Globus pallidus (tissue), 1 donor: ENCODE measurements around the gene APOF.
"Not testable (repeated sequence)": the region's sequence is repeated elsewhere in the genome, so short reads cannot be mapped to it uniquely, and the experiment has no call there.

Source experiments
- DNase-seq: peaks from one replicate; pipeline ENCODE4 v3.0.0-alpha.2; 2015; ENCODE audit warnings: low spot score

APOF gene

DNA sequence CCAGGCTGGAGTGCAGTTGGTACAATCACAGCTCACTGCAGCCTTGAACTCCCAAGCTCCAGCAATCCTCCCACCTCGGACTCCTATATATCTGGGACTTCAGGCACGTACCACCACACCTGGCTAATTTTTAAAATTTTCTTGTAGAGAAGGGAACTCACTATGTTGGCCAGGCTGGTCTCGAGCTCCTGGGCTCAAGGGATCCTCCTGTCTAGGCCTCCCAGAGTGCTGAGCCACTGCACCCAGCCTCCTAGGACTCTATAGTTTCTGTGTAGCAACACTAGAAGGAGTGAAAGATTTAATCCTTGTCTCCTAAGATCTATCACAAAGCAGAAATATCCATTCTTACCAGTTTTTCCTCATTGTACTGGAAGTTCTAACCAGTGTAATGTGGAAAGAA is 4.3 kb upstream of the APOF start:
- no peak for DNase-seq

DNA sequence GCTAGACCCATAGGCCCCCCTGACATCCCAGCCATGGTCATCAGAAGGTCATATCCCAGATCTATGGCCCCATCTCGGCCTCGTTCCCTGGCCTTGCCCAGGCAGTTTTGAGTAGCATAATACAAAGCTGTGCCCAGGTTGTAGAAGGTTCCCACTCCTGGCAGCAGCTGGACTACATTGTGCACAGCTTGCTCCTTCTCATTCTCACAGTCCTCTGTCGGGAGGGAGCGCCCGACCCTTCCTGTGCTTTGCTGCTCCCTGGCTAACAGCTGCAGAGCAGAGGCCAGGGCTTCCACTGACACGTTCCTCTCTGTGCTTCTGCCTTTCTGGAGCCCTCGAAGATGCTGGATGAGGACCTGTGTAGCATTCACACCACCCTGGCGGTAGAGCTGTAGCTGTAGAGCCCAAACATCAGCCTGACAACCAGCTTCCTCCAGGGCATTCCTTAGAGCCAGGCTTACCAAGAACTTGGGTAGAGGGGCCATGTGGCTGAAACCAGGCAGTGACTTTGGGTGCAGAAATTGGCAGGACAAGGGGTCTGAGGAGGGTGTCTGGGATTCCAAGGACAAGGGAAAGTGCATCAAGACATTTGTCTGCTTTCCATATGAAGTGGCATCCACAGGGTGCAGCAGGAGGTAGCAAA is 1.0 kb downstream of the APOF start:
- no peak for DNase-seq

DNA sequence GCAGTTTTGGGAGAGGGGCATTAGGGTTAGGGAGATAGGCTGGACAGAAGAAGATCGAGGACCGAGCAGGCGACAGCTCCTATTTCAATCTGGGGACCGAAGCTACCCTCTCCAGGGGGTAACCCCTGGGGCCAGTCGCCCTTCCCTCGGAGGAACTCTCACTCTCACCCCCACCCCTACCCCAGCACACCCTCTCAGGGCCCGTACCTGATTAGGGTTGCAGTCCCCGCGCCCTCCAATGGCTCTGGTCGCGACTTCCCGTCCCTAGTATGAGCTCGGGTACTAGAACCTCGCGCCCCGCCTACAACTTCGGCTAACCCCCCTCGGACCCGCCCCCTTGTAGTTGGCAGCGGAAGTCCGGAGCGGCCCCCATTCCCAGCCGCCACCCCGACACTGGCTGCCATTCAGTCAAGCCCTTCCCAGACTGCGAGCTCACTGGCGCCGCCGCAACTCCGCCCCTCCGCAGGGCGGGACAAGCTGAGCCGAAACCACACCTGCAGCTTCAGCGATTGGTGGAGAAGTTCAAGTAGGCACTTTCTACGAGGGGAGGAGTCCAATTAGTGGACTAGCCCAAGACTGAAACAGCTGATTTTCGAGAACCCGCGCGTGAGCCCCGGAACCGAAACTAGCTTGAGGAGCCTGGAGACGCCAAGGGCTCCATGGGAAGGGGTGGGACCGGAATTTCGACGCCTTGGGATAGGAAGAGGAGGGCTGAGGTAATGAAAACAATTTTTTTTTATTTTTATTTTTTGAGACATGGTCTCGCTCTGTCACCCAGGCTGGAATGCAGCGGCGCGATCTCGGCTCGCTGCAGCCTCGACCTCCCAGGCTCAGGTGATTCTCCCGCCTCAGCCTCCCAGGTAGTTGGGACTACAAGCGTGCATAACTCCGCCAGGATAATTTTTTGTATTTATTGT is 2.5 kb downstream of the APOF start, which contains the start of gene STAT2:
STAT2 (minus strand) TSS at position 257 of the 917 bp plus-strand sequence. CDS start 3,536 bp downstream, outside the sequence.
- peak; percentile 99 for DNase-seq

DNA sequence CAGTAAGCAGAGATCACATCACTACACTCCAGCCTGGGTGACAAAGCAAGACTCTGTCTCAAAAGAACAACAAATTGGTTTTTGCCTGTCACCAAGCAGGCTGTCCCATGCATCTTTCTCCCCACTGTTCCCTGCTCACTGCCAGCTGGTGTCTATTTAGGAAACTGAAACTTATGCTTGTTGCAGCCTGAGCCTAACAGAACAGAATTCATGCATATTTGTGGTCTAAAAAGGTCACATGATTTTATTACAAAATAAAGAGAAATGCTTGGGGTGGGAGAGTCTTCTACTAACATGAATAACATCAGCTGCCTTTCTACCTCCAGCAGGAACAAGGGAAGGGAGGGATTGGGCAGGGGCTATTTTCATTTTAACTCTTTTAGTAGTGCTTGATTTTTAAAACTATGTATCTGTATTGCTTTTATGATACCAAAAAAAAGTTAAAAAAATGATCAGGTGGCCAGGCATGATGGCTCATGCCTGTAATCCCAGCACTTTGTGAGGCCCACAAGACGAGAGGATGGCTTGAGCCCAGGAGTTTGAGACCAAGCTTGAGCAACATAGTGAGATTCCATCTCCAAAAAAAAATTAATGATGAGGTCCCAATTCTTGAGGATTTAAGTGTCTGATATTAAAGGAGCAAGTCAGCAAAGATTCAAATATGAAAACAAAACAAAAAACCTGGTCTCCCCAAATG is 3.7 kb downstream of the APOF start:
- DNase-seq, result peak; percentile 85

DNA sequence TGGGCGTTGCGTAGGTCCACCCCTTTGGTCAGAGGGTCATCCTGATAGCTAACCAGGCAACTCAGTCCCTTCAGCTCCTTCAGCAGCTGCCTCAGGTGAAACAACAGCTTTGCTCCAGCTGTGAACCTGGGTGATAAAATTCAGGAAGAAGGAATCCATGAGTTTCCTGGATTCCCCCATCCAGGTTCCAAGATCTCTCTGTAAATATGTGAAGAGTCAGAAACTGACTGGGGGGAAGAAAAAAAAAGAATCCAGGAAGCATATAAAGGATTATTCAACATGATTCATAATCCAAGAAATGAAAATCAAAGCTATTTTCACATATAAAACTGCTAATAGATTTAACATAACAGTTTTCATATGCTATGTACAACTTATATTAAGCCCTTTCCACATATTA is 11.3 kb downstream of the APOF start:
- DNase-seq, result no peak

DNA sequence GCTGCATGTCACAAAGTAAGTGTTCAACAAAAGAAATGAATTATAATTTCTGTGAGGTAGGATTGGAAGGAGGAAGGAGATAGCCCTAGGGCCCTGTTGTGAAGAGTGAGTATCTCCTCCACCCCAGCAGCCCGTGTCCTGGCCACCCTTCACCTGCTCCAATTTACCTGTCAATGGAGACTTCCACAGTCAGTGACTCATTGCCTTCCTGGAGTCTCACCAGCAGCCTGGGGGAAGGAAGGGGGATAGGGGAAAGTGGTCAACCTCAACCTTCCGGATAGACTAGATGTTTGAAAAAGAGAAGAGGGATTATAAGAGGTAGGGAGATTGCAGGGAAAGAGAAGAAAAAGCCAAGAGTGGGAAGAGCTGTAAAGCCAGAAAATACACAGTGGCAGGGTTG is 12.0 kb downstream of the APOF start:
- no peak for DNase-seq

DNA sequence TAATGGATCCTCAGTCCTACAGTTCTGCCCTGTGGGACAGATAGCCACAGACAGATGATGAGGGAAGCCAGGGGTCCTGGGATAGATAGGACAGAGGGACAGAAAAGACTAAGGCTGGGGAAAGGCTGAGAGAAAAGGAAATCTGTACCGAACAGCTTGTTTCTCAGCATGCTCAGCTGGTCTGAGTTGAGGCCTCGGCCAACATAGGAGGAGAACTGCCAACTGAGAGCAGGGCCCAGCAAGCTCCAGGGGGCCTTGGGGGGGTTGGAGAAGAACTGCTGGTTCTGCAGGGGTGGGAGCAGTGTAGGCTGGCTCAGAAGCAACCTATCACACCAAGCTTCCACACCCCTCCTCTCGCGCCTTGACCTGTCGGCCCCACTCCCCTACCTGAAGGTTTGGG is 13.9 kb downstream of the APOF start:
- DNase-seq, result no peak

DNA sequence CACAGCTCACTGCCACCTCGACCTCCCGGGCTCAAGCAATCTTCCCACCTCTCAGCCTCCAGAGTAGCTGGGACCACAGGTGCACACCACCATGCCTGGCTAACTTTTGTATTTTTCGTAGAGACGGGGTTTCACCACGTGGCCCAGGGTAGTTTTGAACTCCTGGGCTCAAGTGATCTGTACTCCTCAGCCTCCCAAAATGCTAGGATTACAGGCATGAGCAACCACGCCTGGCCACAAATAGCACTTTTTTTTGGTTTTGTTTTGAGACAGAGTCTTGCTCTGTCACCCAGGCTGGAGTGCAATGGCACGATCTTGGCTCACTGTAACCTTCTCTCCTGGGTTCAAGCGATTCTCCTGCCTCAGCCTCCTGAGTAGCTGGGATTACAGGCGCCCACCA is 15.4 kb downstream of the APOF start:
- DNase-seq, result not testable (repeated sequence)

DNA sequence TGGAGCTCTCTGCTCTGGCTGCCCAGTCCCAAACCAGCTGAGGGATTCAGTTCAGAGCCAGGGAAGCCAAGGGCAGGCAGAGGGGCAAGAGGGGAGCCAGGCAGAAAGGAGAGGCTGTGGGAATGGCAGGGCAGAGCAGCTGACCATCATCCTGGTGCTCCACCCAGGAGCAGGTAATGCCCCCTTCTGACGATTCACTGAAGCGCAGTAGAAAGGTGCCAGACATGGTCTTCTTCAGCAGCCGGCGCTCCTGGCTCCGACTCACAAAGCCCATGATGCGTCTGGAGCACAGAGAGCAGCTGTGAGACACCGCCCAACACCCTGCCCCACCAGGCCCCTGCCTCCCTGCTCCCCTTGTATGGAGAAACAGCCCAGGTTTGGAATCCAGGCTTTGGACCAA is 16.0 kb downstream of the APOF start:
- no peak for DNase-seq

DNA sequence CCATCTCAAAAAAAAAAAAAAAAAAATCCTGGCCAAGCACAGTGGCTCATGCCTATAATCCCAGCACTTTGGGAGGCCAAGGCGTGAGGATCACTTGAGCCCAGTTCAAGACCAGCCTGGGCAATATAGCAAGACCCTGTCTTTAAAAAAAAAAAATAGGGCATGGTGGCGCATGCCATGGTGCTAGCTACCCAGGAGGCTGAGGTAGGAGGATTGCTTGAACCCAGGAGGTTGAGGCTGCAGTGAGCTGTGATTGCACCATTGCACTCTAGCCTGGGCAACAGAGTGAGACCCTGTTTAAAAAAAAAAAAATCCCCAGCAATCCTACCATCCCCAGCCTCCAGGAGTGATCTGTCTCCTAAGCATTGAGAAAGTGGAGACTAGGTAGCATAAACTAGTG is 20.4 kb downstream of the APOF start:
- not testable (repeated sequence) for DNase-seq

DNA sequence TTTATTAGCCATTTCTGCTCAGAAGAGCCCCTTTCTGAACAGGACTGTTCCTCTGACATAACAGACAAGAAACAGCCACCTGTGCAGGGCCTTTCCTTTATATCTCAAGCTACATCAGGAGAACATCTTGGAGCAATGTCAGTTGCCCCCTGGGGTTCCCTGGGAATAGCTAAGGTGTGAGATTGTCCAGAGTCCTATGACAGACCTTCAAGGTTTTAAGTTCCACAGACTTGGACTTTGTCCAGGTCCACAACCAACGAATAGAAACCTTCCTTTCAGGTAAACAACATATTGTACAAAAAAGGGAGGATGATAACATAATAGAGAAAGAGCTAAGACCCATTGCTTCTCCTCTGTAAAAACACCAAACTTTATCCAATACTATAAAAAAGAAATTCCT is 21.0 kb downstream of the APOF start:
- DNase-seq, result no peak

DNA sequence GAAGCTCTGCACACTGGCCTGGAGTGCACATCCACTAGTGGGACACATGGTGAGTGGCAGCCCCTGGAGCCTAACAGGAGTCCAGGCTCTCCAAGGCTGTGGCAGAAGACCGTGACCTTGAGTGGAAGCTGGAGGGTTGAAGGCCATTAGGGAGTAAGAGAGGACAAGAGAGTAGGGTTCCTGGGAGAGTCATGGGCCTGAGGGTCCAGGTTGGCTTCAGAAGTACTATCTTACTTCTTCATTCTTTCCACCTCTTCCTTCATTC is 23.6 kb downstream of the APOF start:
- no peak for DNase-seq

DNA sequence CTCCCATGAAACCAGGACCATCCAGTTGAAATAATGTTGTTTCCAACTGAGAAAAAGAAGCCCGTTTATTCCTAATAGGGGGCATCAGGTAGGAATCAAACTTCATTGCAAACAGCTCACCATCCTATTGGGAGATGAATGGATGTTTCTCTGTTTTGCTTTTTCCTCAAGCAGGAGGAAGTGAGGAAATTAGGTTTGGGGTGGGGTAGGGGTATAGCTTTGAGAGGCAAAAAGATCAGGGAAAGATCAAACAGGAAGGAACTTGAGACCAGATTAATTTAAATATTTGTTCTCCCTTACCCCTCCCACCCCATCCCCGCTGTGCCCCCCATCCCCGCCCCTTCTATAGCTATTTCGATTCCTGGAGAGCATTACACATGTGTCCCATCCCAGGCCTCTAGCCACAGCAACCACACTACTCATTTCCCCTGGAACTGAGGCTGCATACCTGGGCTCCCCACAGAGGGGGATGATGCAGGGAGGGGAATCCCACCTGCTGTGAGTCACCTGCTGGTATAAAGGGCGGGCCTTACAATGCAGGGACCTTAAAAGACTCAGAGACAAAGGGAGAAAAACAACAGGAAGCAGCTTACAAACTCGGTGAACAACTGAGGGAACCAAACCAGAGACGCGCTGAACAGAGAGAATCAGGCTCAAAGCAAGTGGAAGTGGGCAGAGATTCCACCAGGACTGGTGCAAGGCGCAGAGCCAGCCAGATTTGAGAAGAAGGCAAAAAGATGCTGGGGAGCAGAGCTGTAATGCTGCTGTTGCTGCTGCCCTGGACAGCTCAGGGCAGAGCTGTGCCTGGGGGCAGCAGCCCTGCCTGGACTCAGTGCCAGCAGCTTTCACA is 24.1 kb downstream of the APOF start, which contains the start of gene IL23A:
IL23A (plus strand) TSS at position 577 of the 850 bp plus-strand sequence; CDS start at position 738, 161 bp downstream.
- no peak for DNase-seq

DNA sequence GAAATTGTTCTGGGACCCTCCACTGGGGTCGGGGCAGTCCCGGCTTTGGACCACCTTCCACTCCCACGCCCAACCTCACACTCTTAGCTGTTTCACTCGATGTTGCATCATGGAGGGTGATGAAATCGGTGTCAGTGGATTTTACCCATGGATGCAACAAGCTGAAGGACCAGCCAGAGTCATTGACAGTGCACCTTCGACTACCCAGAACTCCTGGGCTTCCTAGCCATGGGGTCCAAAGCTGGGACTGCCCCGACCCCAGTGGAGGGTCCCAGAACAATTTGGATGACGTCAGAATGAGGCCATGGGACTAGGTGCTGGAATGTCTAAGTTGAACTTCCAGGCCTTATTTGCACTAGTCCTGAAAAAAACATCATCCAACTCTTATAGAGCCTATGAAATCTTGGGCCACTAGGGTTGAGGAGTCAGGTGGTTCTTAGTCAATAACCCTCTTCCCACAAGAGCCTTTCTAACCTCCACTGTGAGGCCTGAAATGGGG is 24.9 kb downstream of the APOF start:
- no peak for DNase-seq

DNA sequence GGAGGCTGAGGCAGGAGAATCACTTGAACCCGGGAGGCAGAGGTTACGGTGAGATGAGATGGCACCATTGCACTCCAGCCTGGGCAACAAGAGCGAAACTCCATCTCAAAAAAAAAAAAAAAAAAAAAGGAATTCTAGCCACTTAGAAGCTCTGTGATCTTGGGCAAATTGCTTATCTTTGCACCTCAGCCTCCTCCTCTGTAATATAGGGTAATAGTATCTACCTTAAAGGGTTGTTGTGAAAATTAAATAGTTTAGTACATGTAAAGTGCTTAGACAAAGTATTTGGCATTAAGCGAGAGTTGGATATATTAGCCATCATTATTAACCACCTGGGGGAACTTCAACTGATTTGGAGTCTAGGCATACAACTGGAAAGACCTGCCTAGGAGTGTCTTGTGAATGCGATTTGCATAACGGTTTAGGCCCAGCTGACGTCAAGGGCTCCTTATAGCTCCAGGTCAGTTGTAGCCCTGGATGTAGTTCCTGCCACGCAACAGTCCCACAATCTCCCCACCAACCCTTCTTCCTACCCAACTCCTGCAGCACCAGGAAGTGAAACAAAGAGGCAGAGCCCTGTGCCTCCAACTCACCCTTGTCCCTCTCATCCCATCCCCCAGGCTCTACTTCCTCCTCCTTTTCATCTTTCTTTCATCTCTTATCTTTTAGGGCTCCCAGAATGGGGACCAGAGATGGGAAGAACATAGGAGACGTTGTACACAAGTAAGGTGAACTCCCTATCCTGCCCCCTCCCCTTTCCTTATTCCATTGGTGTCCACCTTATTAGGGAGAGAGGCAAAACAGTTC is 26.1 kb downstream of the APOF start:
- DNase-seq, result peak; percentile 38

DNA sequence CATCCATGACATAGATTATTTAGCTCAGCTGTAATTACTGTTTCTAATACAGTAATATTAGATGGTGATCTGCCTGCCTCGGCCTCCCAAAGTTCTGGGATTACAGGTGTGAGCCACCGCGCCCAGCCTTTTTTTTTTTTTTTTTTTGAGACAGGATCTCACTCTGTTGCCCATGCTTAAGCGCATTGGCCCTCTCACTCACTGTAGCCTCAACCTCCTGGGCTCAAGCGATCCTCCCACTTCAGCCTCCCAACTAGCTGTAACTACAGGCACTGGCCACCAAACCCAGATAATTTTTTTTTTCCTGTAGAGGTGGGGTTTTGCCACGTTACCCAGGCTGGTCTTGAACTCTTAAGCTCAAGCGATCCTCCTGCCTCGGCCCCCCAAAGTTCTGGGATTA is 27.1 kb downstream of the APOF start:
- not testable (repeated sequence) for DNase-seq

DNA sequence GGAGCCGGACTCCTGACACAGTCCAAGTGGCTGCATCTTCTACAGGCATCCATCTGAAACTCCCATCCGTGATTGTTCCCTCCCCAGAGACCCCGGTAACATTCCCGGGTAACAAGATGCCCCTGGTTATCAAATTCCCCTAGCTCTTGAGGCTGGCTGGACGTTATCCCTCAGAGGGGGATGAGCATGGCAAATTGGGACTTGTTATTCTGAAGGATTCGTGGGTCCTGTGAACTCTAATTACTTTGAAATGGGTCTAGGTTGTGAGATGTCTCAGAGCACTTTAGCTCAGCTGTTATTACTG is 28.2 kb downstream of the APOF start:
- no peak for DNase-seq

DNA sequence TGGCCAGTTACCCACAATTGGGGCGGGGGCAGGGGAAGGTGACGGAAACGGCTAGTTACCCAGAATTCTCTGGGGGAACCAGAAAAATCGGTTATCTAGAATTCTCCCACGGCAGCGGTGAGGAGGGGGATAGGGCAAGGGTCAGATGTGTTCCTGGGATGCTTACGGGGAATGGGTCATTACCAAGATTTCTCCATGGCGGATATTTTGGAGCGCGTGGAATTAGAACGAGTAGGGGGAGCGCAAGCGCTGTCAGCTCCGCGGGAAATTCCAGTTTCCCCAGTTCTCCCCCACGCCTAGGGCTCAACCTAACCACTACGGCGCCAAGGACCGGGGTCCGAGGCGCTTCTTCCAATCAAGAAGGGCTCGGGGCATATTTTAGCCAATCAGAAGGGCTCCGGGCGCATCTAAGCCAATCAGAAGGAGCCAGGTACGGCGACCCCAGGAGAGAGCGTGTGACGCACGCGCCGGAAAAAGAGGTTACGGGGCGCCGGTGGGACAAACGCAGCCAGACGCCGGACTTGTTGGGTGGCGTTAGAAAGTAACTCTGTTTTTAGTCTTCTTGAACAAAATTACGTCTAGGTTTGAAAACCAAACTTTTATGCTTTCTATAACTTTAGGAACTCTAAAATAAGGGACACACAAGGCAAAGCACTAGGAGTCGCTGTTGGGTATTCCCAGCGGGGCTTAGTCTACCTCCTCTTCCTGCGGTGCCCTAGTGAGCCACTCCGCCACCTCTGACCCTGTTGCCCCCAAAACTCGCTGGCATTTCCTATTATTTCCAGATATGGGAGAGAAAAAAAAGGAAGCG is 28.8 kb downstream of the APOF start, which contains the start of gene PAN2:
PAN2 (minus strand) TSS at position 322 of the 811 bp plus-strand sequence. CDS start 906 bp downstream, outside the sequence.
- DNase-seq, result peak; percentile 96

DNA sequence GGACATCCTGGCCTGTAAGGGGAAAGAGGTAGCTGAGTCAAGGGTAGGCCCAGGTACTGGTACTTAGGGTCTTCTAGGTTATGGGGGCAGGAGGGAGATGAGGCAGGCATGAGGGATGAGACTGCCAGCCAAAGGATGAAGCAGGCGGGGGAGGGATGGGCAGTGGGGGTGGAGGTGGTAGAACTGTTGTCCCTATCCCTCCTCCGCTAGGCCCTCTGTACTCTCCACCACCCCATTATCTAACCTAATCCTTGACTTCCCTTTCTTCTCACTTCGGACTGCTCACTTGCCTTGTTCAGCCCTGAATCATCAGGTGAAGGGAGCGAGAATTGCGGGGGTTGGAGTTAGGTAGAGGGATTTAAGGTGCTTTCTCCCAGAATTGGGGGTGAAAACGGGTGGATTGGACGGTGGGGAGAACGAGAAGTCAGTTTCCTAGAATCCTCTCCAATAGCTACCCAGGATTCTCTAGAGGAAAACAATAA is 29.4 kb downstream of the APOF start:
- no peak for DNase-seq
